Tibial nerve (tissue), 4 donors: ENCODE data around the gene RCOR1.

ENCODE experiments used
- CTCF ChIP-seq, 5 experiments: fragments of 200-600 bp in 3 of 5; fragments of 450-650 bp in 2 of 5; sonication (generic) in 3 of 5; IDR thresholded peaks; one replicate each; pipeline ENCODE4 v1.5.1; 2016 to 2019; ENCODE audit warnings: antibody characterized with exemption in 5 of 5, mild to moderate bottlenecking in 3 of 5, moderate library complexity in 2 of 5
- EP300 ChIP-seq, 2 donors: sonication (generic); formaldehyde crosslinking; IDR thresholded peaks; one replicate each; pipeline ENCODE4 v1.6.1; 2017; ENCODE audit warnings: antibody characterized with exemption in 2 of 2, mild to moderate bottlenecking in 1 of 2

- no peak for TF ChIP-seq CTCF (IDR thresholded peaks at IDR 0.05)
- no peak for TF ChIP-seq EP300 (IDR thresholded peaks at IDR 0.05)
Observed at GRCh38 chr14:102754370-102755262, 162.2 kb downstream of the RCOR1 start.
